K562 (cell line): ENCODE results near the gene TM4SF5.
A peak's percentile ranks its signal among the peaks of the same experiment; 100 is the strongest.

ENCODE experiments used
- CREB1 ChIP-seq, 2 experiments: sonication (generic) in 1 of 2; formaldehyde crosslinking in 1 of 2; IDR thresholded peaks; 2 replicates each; pipeline versions ENCODE4 v1.6.1 to v1.8.0; 2012 to 2022; ENCODE audit warnings: inconsistent platforms in 1 of 2, mild to moderate bottlenecking in 1 of 2, missing genetic modification reagents in 1 of 2, moderate library complexity in 1 of 2
- EP300 ChIP-seq: IDR thresholded peaks from 2 replicates; pipeline ENCODE4 v1.6.1; 2012; ENCODE audit warnings: low read length, improper control_type of control experiment
- EZH2 ChIP-seq: IDR thresholded peaks from 2 replicates; pipeline ENCODE4 v1.6.1; 2012; ENCODE audit warnings: low read depth, mild to moderate bottlenecking, inconsistent platforms, low read length, borderline replicate concordance
- HDAC6 ChIP-seq: IDR thresholded peaks from 2 replicates; pipeline ENCODE4 v1.6.1; 2012; ENCODE audit warnings: low read depth, mild to moderate bottlenecking, control low read depth, inconsistent platforms, low read length, moderate library complexity
- HNRNPUL1 ChIP-seq: fragments of 200-400 bp; formaldehyde crosslinking; IDR thresholded peaks from 2 replicates; pipeline ENCODE4 v1.6.1; 2017; ENCODE audit warnings: low read length
- SRF ChIP-seq, 2 experiments: fragments of 250-450, 450-650 bp in 1 of 2; sonication (Bioruptor Pico) in 1 of 2; sonication (generic) in 1 of 2; formaldehyde crosslinking; IDR thresholded peaks; 2 replicates each; pipeline versions ENCODE4 v1.5.0 to v1.5.1; 2020 to 2022; ENCODE audit warnings: mild to moderate bottlenecking in 1 of 2, missing genetic modification reagents in 1 of 2
- TEAD4 ChIP-seq, 2 experiments: sonication (generic) in 1 of 2; formaldehyde crosslinking in 1 of 2; IDR thresholded peaks; 2 replicates each; pipeline versions ENCODE4 v1.6.1 to v1.8.0; 2012 to 2022; ENCODE audit warnings: borderline replicate concordance in 1 of 2, inconsistent platforms in 1 of 2, low read length in 1 of 2, mild to moderate bottlenecking in 1 of 2, missing genetic modification reagents in 1 of 2
- ZNF175 ChIP-seq: fragments of 200-800 bp; sonication (Bioruptor generic); IDR thresholded peaks from 2 replicates; pipeline ENCODE4 v1.6.1; 2016; ENCODE audit warnings: low read depth, mild to moderate bottlenecking, missing genetic modification characterization, missing compliant biosample characterization
- ZNF24 ChIP-seq: fragments of 450-650 bp; IDR thresholded peaks from 2 replicates; pipeline ENCODE4 v1.6.1; 2016
- TF ChIP-seq, protein P1 (sequence below): fragments of 250-450 bp; sonication (Bioruptor Pico); IDR thresholded peaks from 2 replicates; pipeline ENCODE4 v1.5.0; 2020; ENCODE audit warnings: mild to moderate bottlenecking
- TF ChIP-seq, protein P2 (sequence below), 3 experiments: IDR thresholded peaks in 2 of 3; conservative IDR thresholded peaks in 1 of 3; 2 replicates each; pipeline ENCODE4 v1.5.1; 2011 to 2012; ENCODE audit warnings: low read length in 3 of 3, mild to moderate bottlenecking in 3 of 3, control low read depth in 2 of 3, improper control_type of control experiment in 1 of 3, inconsistent platforms in 1 of 3, low read depth in 1 of 3, mixed read lengths in 1 of 3, moderate library complexity in 1 of 3; ENCODE audit not compliant: insufficient read depth in 2 of 3
- TF ChIP-seq, protein P3 (sequence below): sonication (generic); formaldehyde crosslinking; IDR thresholded peaks from 2 replicates; pipeline ENCODE4 v1.8.0; 2022; ENCODE audit warnings: mild to moderate bottlenecking, low read depth, missing genetic modification reagents

DNA sequence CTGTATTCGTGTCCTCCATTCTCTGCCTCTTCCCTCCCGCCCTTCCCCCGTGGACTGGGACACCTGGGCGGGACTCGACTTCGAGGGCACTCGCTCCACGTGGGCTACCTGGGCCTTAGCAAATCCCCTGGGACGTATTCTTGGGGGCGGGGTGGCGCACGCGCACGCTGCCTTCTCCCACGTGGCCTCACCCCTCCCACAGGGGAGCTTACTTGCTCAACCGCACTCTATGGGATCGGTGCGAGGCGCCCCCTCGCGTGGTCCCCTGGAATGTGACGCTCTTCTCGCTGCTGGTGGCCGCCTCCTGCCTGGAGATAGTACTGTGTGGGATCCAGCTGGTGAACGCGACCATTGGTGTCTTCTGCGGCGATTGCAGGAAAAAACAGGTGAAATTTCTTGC is 11.0 kb downstream of the TM4SF5 start:
- TF ChIP-seq, protein P1, sequence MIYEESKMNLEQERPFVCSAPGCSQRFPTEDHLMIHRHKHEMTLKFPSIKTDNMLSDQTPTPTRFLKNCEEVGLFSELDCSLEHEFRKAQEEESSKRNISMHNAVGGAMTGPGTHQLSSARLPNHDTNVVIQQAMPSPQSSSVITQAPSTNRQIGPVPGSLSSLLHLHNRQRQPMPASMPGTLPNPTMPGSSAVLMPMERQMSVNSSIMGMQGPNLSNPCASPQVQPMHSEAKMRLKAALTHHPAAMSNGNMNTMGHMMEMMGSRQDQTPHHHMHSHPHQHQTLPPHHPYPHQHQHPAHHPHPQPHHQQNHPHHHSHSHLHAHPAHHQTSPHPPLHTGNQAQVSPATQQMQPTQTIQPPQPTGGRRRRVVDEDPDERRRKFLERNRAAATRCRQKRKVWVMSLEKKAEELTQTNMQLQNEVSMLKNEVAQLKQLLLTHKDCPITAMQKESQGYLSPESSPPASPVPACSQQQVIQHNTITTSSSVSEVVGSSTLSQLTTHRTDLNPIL (CRISPR knock-in tag): no peak
- TF ChIP-seq, protein P2, sequence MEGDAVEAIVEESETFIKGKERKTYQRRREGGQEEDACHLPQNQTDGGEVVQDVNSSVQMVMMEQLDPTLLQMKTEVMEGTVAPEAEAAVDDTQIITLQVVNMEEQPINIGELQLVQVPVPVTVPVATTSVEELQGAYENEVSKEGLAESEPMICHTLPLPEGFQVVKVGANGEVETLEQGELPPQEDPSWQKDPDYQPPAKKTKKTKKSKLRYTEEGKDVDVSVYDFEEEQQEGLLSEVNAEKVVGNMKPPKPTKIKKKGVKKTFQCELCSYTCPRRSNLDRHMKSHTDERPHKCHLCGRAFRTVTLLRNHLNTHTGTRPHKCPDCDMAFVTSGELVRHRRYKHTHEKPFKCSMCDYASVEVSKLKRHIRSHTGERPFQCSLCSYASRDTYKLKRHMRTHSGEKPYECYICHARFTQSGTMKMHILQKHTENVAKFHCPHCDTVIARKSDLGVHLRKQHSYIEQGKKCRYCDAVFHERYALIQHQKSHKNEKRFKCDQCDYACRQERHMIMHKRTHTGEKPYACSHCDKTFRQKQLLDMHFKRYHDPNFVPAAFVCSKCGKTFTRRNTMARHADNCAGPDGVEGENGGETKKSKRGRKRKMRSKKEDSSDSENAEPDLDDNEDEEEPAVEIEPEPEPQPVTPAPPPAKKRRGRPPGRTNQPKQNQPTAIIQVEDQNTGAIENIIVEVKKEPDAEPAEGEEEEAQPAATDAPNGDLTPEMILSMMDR (IDR thresholded peaks at IDR 0.05 in 2 of 3, conservative IDR thresholded peaks at IDR 0.05 in 1 of 3; ENCODE audit: insufficient read depth in 2 of 3, low read depth in 1 of 3, low read length in 3 of 3): peak; percentile 48 to 67 (median 50)
- TF ChIP-seq SRF (CRISPR knock-in tag; IDR thresholded peaks at IDR 0.05): no peak
- no peak for TF ChIP-seq HNRNPUL1
- TF ChIP-seq EP300: no peak
- TF ChIP-seq TEAD4 (IDR thresholded peaks at IDR 0.05; ENCODE audit: low read length): peak; percentile 11; the same call in 1 of the 2 replicates
- TF ChIP-seq TEAD4 (CRISPR knock-in tag; IDR thresholded peaks at IDR 0.05; ENCODE audit: borderline replicate concordance): peak; percentile 65; the same call in 1 of the 2 replicates
- TF ChIP-seq, protein P3, sequence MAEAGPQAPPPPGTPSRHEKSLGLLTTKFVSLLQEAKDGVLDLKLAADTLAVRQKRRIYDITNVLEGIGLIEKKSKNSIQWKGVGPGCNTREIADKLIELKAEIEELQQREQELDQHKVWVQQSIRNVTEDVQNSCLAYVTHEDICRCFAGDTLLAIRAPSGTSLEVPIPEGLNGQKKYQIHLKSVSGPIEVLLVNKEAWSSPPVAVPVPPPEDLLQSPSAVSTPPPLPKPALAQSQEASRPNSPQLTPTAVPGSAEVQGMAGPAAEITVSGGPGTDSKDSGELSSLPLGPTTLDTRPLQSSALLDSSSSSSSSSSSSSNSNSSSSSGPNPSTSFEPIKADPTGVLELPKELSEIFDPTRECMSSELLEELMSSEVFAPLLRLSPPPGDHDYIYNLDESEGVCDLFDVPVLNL: no peak
- no peak for TF ChIP-seq ZNF175
- no peak for TF ChIP-seq ZNF24
- no peak for TF ChIP-seq CREB1 (IDR thresholded peaks at IDR 0.05)
- peak; percentile 37; the same call in 1 of the 2 replicates for TF ChIP-seq CREB1 (CRISPR knock-in tag; IDR thresholded peaks at IDR 0.05)
- no peak for TF ChIP-seq HDAC6
- no peak for TF ChIP-seq EZH2
